Heart left ventricle (tissue), 16 donors: ENCODE results near the gene PLCG2. TPM values are rescaled to one million over a fixed set of nuclear protein-coding genes. Genes with fewer than 3 reads are reported as not detected.

Experiments used
- ATAC-seq, 4 donors: fragments of 200-7000 bp; cut with Tn5 transposase; one replicate each; pipeline ENCODE4 v1.9.1; 2020 to 2022; ENCODE audit warnings: moderate library complexity in 4 of 4, mild to moderate bottlenecking in 3 of 4, moderate number of reproducible peaks in 1 of 4
- DNase-seq, 5 donors: peaks; one replicate each; pipeline ENCODE4 v3.0.0-alpha.2; 2020
- H3K27ac ChIP-seq, 12 donors: fragments of 200-600 bp; sonication (generic) in 4 of 12; one replicate each; pipeline versions ENCODE4 v1.5.0 to v1.8.0; 2016 to 2022; ENCODE audit warnings: mild to moderate bottlenecking in 2 of 12
- H3K27me3 ChIP-seq, 9 donors: fragments of 200-600 bp; sonication (generic) in 2 of 9; one replicate each; pipeline versions ENCODE4 v1.5.1 to v1.8.0; 2016 to 2022; ENCODE audit warnings: mild to moderate bottlenecking in 3 of 9
- H3K36me3 ChIP-seq, 9 donors: fragments of 200-600 bp; sonication (generic) in 2 of 9; one replicate each; pipeline versions ENCODE4 v1.5.0 to v1.8.0; 2018 to 2022; ENCODE audit warnings: mild to moderate bottlenecking in 2 of 9
- H3K4me1 ChIP-seq, 12 donors: fragments of 200-600 bp; sonication (generic) in 4 of 12; one replicate each; pipeline versions ENCODE4 v1.5.0 to v1.8.0; 2016 to 2022; ENCODE audit warnings: mild to moderate bottlenecking in 3 of 12
- H3K4me3 ChIP-seq, 12 donors: fragments of 200-600 bp; sonication (generic) in 4 of 12; one replicate each; pipeline versions ENCODE4 v1.5.0 to v1.8.0; 2017 to 2022; ENCODE audit warnings: mild to moderate bottlenecking in 9 of 12, moderate library complexity in 4 of 12
- H3K9me3 ChIP-seq, 12 donors: fragments of 200-600 bp; sonication (generic) in 4 of 12; one replicate each; pipeline versions ENCODE4 v1.5.0 to v1.8.0; 2016 to 2022; ENCODE audit warnings: mild to moderate bottlenecking in 1 of 12
- CTCF ChIP-seq, 12 donors: fragments of 200-600 bp; sonication (generic) in 4 of 12; IDR thresholded peaks; one replicate each; pipeline versions ENCODE4 v1.5.0 to v1.8.0; 2018 to 2022; ENCODE audit warnings: antibody characterized with exemption in 12 of 12, mild to moderate bottlenecking in 5 of 12
- POLR2A ChIP-seq, 2 donors: fragments of 450-650 bp; IDR thresholded peaks; one replicate each; pipeline ENCODE4 v1.6.1; 2017; ENCODE audit warnings: antibody characterized with exemption in 2 of 2, mild to moderate bottlenecking in 2 of 2, moderate library complexity in 2 of 2
- WGBS, 4 donors: extraction: QIAGEN DNeasy Blood & Tissue Kit in 2 of 4; methylation state at CpG; one replicate each; pipeline versions ENCODE4 v1.1.5 to v1.1.7; 2013 to 2018; 5-methylcytosine and 5-hydroxymethylcytosine counted together
- intact Hi-C, 10 donors: fragments of 100-400 bp; cut with DNase I; formaldehyde crosslinking; loops; one replicate each; pipeline versions ENCODE4 v1.11.1 to v1.14.2; 2022
- polyA plus RNA-seq, 2 donors: library from polyadenylated mRNA; stranded (reverse); fragments of 200-250 nt; gene quantifications; one replicate each; pipeline ENCODE4 v1.2.3, GENCODE V29; 2013
- total RNA-seq, 9 donors: library from RNA; depleted of rRNA in 2 of 9; stranded (reverse); fragments of >200 nt in 2 of 9; fragmentation: NEBNext Ultra II Directional in 3 of 9; extraction: Animal tissue kit (Norgen Biotek cat#: 25700) in 3 of 9; gene quantifications; one replicate each; pipeline versions ENCODE4 v1.1.0 to v1.2.4, GENCODE V29; 2016 to 2023
- donor health status: ischemic (EF 13 %, LVEDD 7.1; RV severe dilation, severe dysfunction).
- donor health status: healthy with polysubstance abuse.
- donor health status: DM: no; HTN: yes; CAD: no.
- donor health status: DM: no; HTN: no; CAD: no.
- donor health status: ischemic (EF 25% LVEDD 6.9; RV normal size, moderate dysfunction).
- donor health status: ischemic (EF 25% LVEDD 5.7; RV mildly dilated, moderate dysfunction).
- donor health status: healthy.
- donor health status: DM: yes; HTN: yes; CAD: no.
- donor health status: ischemic (EF 35%, LVEDD 5.7; RV mildly dilated, moderate dysfunction).
- donor health status: nonischemic (EF 11% LVEDD 7.7; RV severe dilation, severe dysfunction).
- donor health status: DM: yes; HTN: yes; CAD: no.
- donor health status: PGD.
- donor health status: ischemic (EF 29% LVEDD 5.4; RV normal size, mild dysfunction).
- donor health status: nonischemic (EF 23%, LVEDD 6.1; RV moderate dilation, normal function).

Gene PLCG2
- total and polyA plus RNA-seq, 11 donors, result 2.0 to 35.4 (median 4.7) TPM

- Histone ChIP-seq H3K4me1 (peaks cover 0 to 5% (median 0%) of the 10 kb centered on the region in 12 donors), H3K27me3 (peaks cover 0 to 7% (median 0%) of the 10 kb centered on the region in 9 donors), H3K27ac (no peak overlapping the region), H3K4me3 (no peak overlapping the region), H3K9me3 (no peaks in the 10 kb centered on the region), H3K36me3 (peaks cover 0 to 90% (median 0%) of the 10 kb centered on the region in 9 donors)
- no peak for TF ChIP-seq POLR2A (IDR thresholded peaks at IDR 0.05)
- TF ChIP-seq CTCF (IDR thresholded peaks at IDR 0.05), result peak; percentile 31 to 60 (median 46)
- 34 to 51% (median 43%) methylated on average over 3 of the region's 3 CpGs for WGBS, 4 donors
- intact Hi-C loops, result loop anchor here in 9 of 10 donors (1.0 to 5.0 kb wide), 6 partner anchors 121 to 291 kb away; no protein-coding TSS in a partner anchor
- ATAC-seq (peak in 1 of 4 donors; percentile 29), DNase-seq (no peak)
These were observed 161.9 kb downstream of the PLCG2 start for GRCh38 chr16:81940781-81941560.

GRCh38 chr16:81942007-81942601, 163.0 kb downstream of the PLCG2 start:
- TF ChIP-seq CTCF (IDR thresholded peaks at IDR 0.05) (no peak), POLR2A (IDR thresholded peaks at IDR 0.05) (no peak)
- H3K9me3 ChIP-seq, result no peaks in the 10 kb centered on the region
- H3K27ac ChIP-seq, result no peak overlapping the region
- no peak for DNase-seq
- peaks cover 0 to 7% (median 0%) of the 10 kb centered on the region in 9 donors for H3K27me3 ChIP-seq
- WGBS, 4 donors, result 72 to 82% (median 75%) methylated on average over 7 of the region's 7 CpGs
- ATAC-seq, result no peak
- no peak overlapping the region for H3K4me3 ChIP-seq
- H3K4me1 ChIP-seq, result peaks cover 0 to 5% (median 0%) of the 10 kb centered on the region in 12 donors
- intact Hi-C loops, result loop anchor here in 6 of 10 donors (5.0 kb wide), 3 partner anchors 120 to 290 kb away; no protein-coding TSS in a partner anchor
- peaks cover 0 to 90% (median 0%) of the 10 kb centered on the region in 9 donors for H3K36me3 ChIP-seq

- Histone ChIP-seq H3K36me3 (peaks cover 0 to 90% (median 3%) of the 10 kb centered on the region in 9 donors), H3K27me3 (peaks cover 0 to 7% (median 0%) of the 10 kb centered on the region in 9 donors), H3K9me3 (peaks cover 0 to 16% (median under 1%) of the 10 kb centered on the region in 12 donors), H3K4me3 (no peak overlapping the region), H3K4me1 (peaks cover 0 to 5% (median 0%) of the 10 kb centered on the region in 12 donors), H3K27ac (no peak overlapping the region)
- intact Hi-C loops, result no loop called here
- TF ChIP-seq CTCF (IDR thresholded peaks at IDR 0.05), result no peak
- TF ChIP-seq POLR2A (IDR thresholded peaks at IDR 0.05), result no peak
- WGBS, 4 donors, result 90 to 93% (median 91%) methylated on average over 1 of the region's 1 CpG
- no peak for ATAC-seq
- DNase-seq, result no peak
These were observed 166.6 kb downstream of the PLCG2 start for GRCh38 chr16:81945665-81946064.

DNA sequence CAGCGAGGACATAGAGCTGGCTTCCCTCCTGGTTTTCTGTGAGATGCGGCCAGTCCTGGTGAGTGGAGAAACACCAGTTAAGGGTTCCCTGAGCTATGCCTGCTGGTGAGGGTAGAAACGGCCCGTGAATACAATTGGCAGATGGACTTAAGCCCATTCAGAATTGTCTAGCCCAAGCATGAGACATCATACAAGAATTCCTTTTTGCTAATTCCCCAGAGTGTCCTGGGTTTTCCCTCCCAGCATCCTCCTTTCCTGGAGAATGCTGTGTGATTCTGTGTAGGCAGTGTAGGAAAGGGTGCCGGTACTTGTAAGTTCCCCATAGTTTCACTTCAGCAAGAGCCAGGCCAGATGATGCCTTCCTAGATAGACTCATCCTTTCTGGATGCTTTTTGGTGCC, 167.1 kb downstream of the PLCG2 start:
- Histone ChIP-seq H3K4me1 (peaks cover 0 to 1% (median 0%) of the 10 kb centered on the region in 12 donors), H3K27me3 (peaks cover 0 to 7% (median 0%) of the 10 kb centered on the region in 9 donors), H3K4me3 (no peak overlapping the region), H3K9me3 (peaks cover 0 to 21% (median 3%) of the 10 kb centered on the region in 12 donors), H3K36me3 (peaks cover 0 to 87% (median 3%) of the 10 kb centered on the region in 9 donors), H3K27ac (no peak overlapping the region)
- intact Hi-C loops, result no loop called here
- DNase-seq, result no peak
- TF ChIP-seq CTCF (IDR thresholded peaks at IDR 0.05) (no peak), POLR2A (IDR thresholded peaks at IDR 0.05) (no peak)
- WGBS, 4 donors, result 68 to 80% (median 71%) methylated on average over 5 of the region's 5 CpGs
- ATAC-seq, result no peak
